ENCODE data around the gene UGGT1. TPM values are rescaled to one million over a fixed set of nuclear protein-coding genes. Genes with fewer than 3 reads are reported as not detected.

UGGT1 gene
- total RNA-seq, 1 experiment from 2014 or later = 51.8 TPM

- Histone ChIP-seq H3K27me3 (ENCODE audit: insufficient read depth, low read length) (no peaks in the 10 kb centered on the region), H4K20me1 (ENCODE audit: insufficient read depth) (peaks cover 4% of the 10 kb centered on the region; the same call in 1 of the 2 replicates), H3K4me3 (replicated peaks in 1 of 2; ENCODE audit: low read depth in 1 of 2, low read length in 2 of 2) (no peak overlapping the region), H3K27ac (ENCODE audit: low read depth, low read length) (no peak overlapping the region), H3K4me1 (ENCODE audit: control insufficient read depth in 1 of 2, insufficient read depth in 2 of 2, low read length in 2 of 2) (no peaks in the 10 kb centered on the region), H3K79me2 (ENCODE audit: insufficient read depth, low read length) (no peaks in the 10 kb centered on the region), H3K9me2 (ENCODE audit: insufficient read depth) (no peaks in the 10 kb centered on the region), H2AFZ (ENCODE audit: low read depth, low read length, poor library complexity, severe bottlenecking) (no peak overlapping the region), H3K4me2 (ENCODE audit: low read length) (no peak overlapping the region), H3K9me3 (ENCODE audit: control insufficient read depth in 1 of 2, insufficient read depth in 1 of 2, low read depth in 1 of 2, low read length in 2 of 2) (no peaks in the 10 kb centered on the region), H3K9ac (ENCODE audit: low read length) (no peak overlapping the region), H3K36me3 (ENCODE audit: control insufficient read depth in 1 of 2, insufficient read depth in 2 of 2, low read length in 2 of 2) (peaks cover 33 to 37% of the 10 kb centered on the region in 2 experiments)
- ChIA-PET CTCF (no interaction called here), POLR2A (no interaction called here), RAD21 (ENCODE audit: low non-redundant PET in 1 of 2, low total read pairs in 2 of 2, uncharacterized antibody in 2 of 2, unreplicated experiment in 2 of 2) (no interaction called here)
- BruUV-seq (replicated peaks) = no TSS peak
- DNase-seq (ENCODE audit: low read depth, low spot score) = no peak
- ATAC-seq = no peak
- no peak for TF ChIP-seq MAX (IDR thresholded peaks at IDR 0.05)
- TF ChIP-seq POLR2A (IDR thresholded peaks at IDR 0.05; ENCODE audit: borderline replicate concordance, extremely low read depth, insufficient read depth, insufficient read length) = no peak
- TF ChIP-seq POLR2AphosphoS5 (IDR thresholded peaks at IDR 0.05; ENCODE audit: low read depth, low read length) = no peak
- no peak for TF ChIP-seq FOSL1 (IDR thresholded peaks at IDR 0.05; ENCODE audit: low read depth)
- TF ChIP-seq ZBTB33 (IDR thresholded peaks at IDR 0.05; ENCODE audit: extremely low read depth, insufficient replicate concordance, low read length) = no peak
- TF ChIP-seq ZFX (IDR thresholded peaks at IDR 0.05) = no peak
- no peak for TF ChIP-seq ZNF274 (IDR thresholded peaks at IDR 0.05; ENCODE audit: low read depth, low read length)
- no peak for TF ChIP-seq JUND (IDR thresholded peaks at IDR 0.05)
- no peak for TF ChIP-seq ELF1 (IDR thresholded peaks at IDR 0.05; ENCODE audit: borderline replicate concordance, low read depth)
- no peak for TF ChIP-seq ATF3 (IDR thresholded peaks at IDR 0.05)
- TF ChIP-seq EZH2 (IDR thresholded peaks at IDR 0.05) = no peak
- no peak for TF ChIP-seq SIN3A (IDR thresholded peaks at IDR 0.05; ENCODE audit: low read depth)
- TF ChIP-seq EZH2phosphoT487 (IDR thresholded peaks at IDR 0.05; ENCODE audit: borderline replicate concordance) = no peak
- no peak for TF ChIP-seq SP1 (IDR thresholded peaks at IDR 0.05; ENCODE audit: low read depth)
- TF ChIP-seq REST (IDR thresholded peaks at IDR 0.05; ENCODE audit: low read depth) = no peak
- no peak for TF ChIP-seq CBX3 (IDR thresholded peaks at IDR 0.05; ENCODE audit: low read depth)
- TF ChIP-seq SRF (IDR thresholded peaks at IDR 0.05; ENCODE audit: low read depth) = no peak
- intact Hi-C loops (cut with micrococcal nuclease) = no loop called here
Observed at GRCh38 chr2:128185576-128185975, 94.6 kb downstream of the UGGT1 start.

All from HCT116 (cell line).